ENCODE results near the gene CCK.
"Not testable (repeated sequence)": the region's sequence is repeated elsewhere in the genome, so short reads cannot be mapped to it uniquely, and the experiment has no call there.

CCK gene

GRCh38 chr3:42266085-42266484 is at the start of gene CCK:
Gene CCK, minus strand, starts transcription at chr3:42266185. Its CDS starts 2,555 bp downstream, at chr3:42263630.
- no peak for DNase-seq

- no peak for DNase-seq
Observed at GRCh38 chr3:42314411-42314810, 48.4 kb upstream of the CCK start.

GRCh38 chr3:42308651-42309050 is 42.7 kb upstream of the CCK start:
- no peak for DNase-seq

GRCh38 chr3:42306499-42306898 is 40.5 kb upstream of the CCK start:
- DNase-seq: no peak

GRCh38 chr3:42302924-42303634 is 37.1 kb upstream of the CCK start:
- DNase-seq: no peak

- DNase-seq: no peak
Observed at GRCh38 chr3:42301446-42302175, 35.6 kb upstream of the CCK start.

GRCh38 chr3:42300778-42301177 is 34.8 kb upstream of the CCK start:
- no peak for DNase-seq

- DNase-seq: no peak
Observed at GRCh38 chr3:42300013-42300412, 34.0 kb upstream of the CCK start.

GRCh38 chr3:42298259-42298658 is 32.3 kb upstream of the CCK start:
- no peak for DNase-seq

GRCh38 chr3:42292009-42292408 is 26.0 kb upstream of the CCK start:
- no peak for DNase-seq

- DNase-seq: no peak
Observed at GRCh38 chr3:42290966-42291714, 25.2 kb upstream of the CCK start.

GRCh38 chr3:42289026-42289425 is 23.0 kb upstream of the CCK start:
- DNase-seq: no peak

- DNase-seq: no peak
Observed at GRCh38 chr3:42288385-42288784, 22.4 kb upstream of the CCK start.

- not testable (repeated sequence) for DNase-seq
Observed at GRCh38 chr3:42287423-42287822, 21.4 kb upstream of the CCK start.

GRCh38 chr3:42277676-42278075 is 11.7 kb upstream of the CCK start:
- DNase-seq: no peak

- no peak for DNase-seq
Observed at GRCh38 chr3:42276141-42277132, 10.5 kb upstream of the CCK start.

GRCh38 chr3:42275217-42275616 is 9.2 kb upstream of the CCK start:
- no peak for DNase-seq

GRCh38 chr3:42274266-42274665 is 8.3 kb upstream of the CCK start:
- DNase-seq: no peak

GRCh38 chr3:42273361-42273760 is 7.4 kb upstream of the CCK start:
- DNase-seq: no peak

GRCh38 chr3:42271786-42272185 is 5.8 kb upstream of the CCK start:
- DNase-seq: no peak

- DNase-seq: no peak
Observed at GRCh38 chr3:42270561-42270960, 4.6 kb upstream of the CCK start.

GRCh38 chr3:42269647-42270046 is 3.7 kb upstream of the CCK start:
- no peak for DNase-seq

- DNase-seq: no peak
Observed at GRCh38 chr3:42267878-42268277, 1.9 kb upstream of the CCK start.

Data from GOT3 (cell line).